Caco-2 (cell line): Measurements from ENCODE around the gene HSD11B2. TPM values are rescaled to one million over a fixed set of nuclear protein-coding genes. Genes with fewer than 3 reads are reported as not detected.

Experiments used
- BruUV-seq: library from RNA; stranded (reverse); fragments of 400-500 nt; replicated peaks from 2 replicates; lab custom pipeline; 2021; lab: Mats Ljungman, UMichigan
- CTCF ChIA-PET: fragments of 300-600 bp; sonication (Branson Sonifier 250); formaldehyde crosslinking; loops from one replicate; lab custom pipeline; 2022; ENCODE audit warnings: antibody characterized with exemption; lab: Charles Lee
- POLR2A ChIA-PET: fragments of 300-600 bp; sonication (Branson Sonifier 250); formaldehyde crosslinking; loops from one replicate; lab custom pipeline; 2022; ENCODE audit warnings: antibody characterized with exemption; lab: Charles Lee
- DNase-seq, 2 experiments: peaks; one replicate each; pipeline versions ENCODE4 v3.0.0 to v3.0.0-alpha.2; 2020 to 2022
- H3K27me3 ChIP-seq: replicated peaks from 2 replicates; pipeline ENCODE4 v1.6.0; 2011; ENCODE audit warnings: low read length; ENCODE audit not compliant: control insufficient read depth, insufficient read depth
- H3K36me3 ChIP-seq: 2 replicates; pipeline ENCODE4 v1.5.1; 2011; ENCODE audit warnings: low read length; ENCODE audit not compliant: control insufficient read depth, insufficient read depth
- H3K4me1 ChIP-seq: fragments of 250-450 bp; sonication (Bioruptor Pico); 2 replicates; pipeline ENCODE4 v1.5.1; 2020; ENCODE audit warnings: mild to moderate bottlenecking
- H3K4me3 ChIP-seq: 2 replicates; pipeline ENCODE4 v1.5.1; 2011; ENCODE audit warnings: low read depth, mild to moderate bottlenecking, control low read depth, low read length
- H3K9me3 ChIP-seq: fragments of 250-450 bp; sonication (Bioruptor Pico); 2 replicates; pipeline ENCODE4 v1.5.1; 2020; ENCODE audit warnings: mild to moderate bottlenecking, moderate library complexity
- H3K27ac Mint-ChIP-seq: one replicate; pipeline ENCODE4 v1.8.0; 2022; ENCODE audit warnings: mixed read lengths; ENCODE audit not compliant: unreplicated experiment
- H3K27me3 Mint-ChIP-seq: one replicate; pipeline ENCODE4 v1.8.0; 2022; ENCODE audit warnings: mixed read lengths; ENCODE audit not compliant: insufficient read depth, unreplicated experiment
- H3K36me3 Mint-ChIP-seq: one replicate; pipeline ENCODE4 v1.8.0; 2022; ENCODE audit warnings: mild to moderate bottlenecking, mixed read lengths; ENCODE audit not compliant: insufficient read depth, unreplicated experiment
- H3K4me1 Mint-ChIP-seq: one replicate; pipeline ENCODE4 v1.8.0; 2022; ENCODE audit warnings: low read depth, mixed read lengths; ENCODE audit not compliant: unreplicated experiment
- H3K4me3 Mint-ChIP-seq: one replicate; pipeline ENCODE4 v1.8.0; 2022; ENCODE audit warnings: mild to moderate bottlenecking, moderate library complexity, mixed read lengths; ENCODE audit not compliant: unreplicated experiment
- H3K9me3 Mint-ChIP-seq: one replicate; pipeline ENCODE4 v1.8.0; 2022; ENCODE audit warnings: mixed read lengths; ENCODE audit not compliant: unreplicated experiment
- intact Hi-C: fragments of 100-400 bp; cut with micrococcal nuclease; formaldehyde crosslinking; loops from one replicate; pipeline ENCODE4 v1.10.0; 2022; ENCODE audit not compliant: unreplicated experiment
- total RNA-seq: library from RNA; stranded (reverse); gene quantifications from 2 replicates; pipeline ENCODE4 v1.2.3, GENCODE V29; 2022
- TF ChIP-seq, protein P1 (sequence below), 2 experiments: fragments of 200-600 bp in 1 of 2; IDR thresholded peaks; 1 replicate in 1 of 2; 2 replicates in 1 of 2; pipeline versions ENCODE4 v1.5.1 to v1.8.0; 2011 to 2022; ENCODE audit warnings: antibody characterized with exemption in 1 of 2, control low read depth in 1 of 2, inconsistent platforms in 1 of 2, low read depth in 1 of 2, low read length in 1 of 2, mild to moderate bottlenecking in 1 of 2, moderate library complexity in 1 of 2; ENCODE audit not compliant: insufficient read depth in 1 of 2, severe bottlenecking in 1 of 2, unreplicated experiment in 1 of 2

The HSD11B2 gene
- total RNA-seq, 1 experiment from 2014 or later = 11.3 TPM

DNA sequence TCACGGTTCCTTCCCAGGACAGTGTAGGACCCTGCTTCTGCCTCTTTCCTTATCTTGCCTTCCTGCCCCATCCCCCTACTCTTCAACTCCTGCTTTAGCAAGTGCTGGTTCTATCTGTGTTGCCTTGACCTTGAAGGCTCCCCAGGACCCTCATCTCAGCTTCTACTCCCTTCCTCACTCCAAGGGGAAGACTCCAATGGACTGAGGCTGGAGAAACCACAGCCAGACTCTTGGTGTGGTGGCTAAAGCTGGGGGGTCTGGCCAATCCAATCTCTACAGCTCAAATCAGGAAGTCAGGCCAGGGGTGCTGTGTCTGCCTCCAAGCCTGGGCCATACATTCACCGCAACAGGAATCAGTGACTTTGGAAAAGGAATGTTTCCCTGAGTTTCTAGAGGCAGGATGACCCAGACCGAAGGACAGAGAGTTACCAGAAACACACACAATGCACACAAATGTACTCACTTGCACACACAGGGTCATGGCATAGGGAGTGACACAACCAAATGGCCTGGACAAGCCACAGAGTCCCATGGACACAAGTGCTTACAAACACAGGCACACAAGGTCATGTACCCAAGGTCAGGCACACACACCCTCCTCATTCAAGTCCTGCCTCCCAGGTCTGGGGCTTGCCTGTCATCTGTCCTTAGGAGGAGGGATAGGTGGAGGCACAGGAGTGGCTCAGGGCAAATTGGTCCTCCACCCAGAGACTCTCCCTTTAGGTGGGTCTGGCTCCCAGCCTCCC lies 1.7 kb upstream of the HSD11B2 start:
- no peak for DNase-seq
- CTCF ChIA-PET = interaction anchor here (1.4 to 1.9 kb wide), 4 partner anchors 15 to 183 kb away, joined by 3 to 8 read pairs (median 4); no protein-coding TSS in a partner anchor
- BruUV-seq = no TSS peak
- POLR2A ChIA-PET = no interaction called here
- H3K27ac Mint-ChIP-seq = no peak overlapping the region
- Histone ChIP-seq H3K36me3 (no peaks in the 10 kb centered on the region), H3K9me3 (no peaks in the 10 kb centered on the region), H3K27me3 (no peaks in the 10 kb centered on the region), H3K4me3 (no peak overlapping the region), H3K4me1 (peaks cover 24% of the 10 kb centered on the region)
- H3K4me1 Mint-ChIP-seq = peaks cover 14% of the 10 kb centered on the region
- H3K27me3 Mint-ChIP-seq = no peaks in the 10 kb centered on the region
- TF ChIP-seq, protein P1, sequence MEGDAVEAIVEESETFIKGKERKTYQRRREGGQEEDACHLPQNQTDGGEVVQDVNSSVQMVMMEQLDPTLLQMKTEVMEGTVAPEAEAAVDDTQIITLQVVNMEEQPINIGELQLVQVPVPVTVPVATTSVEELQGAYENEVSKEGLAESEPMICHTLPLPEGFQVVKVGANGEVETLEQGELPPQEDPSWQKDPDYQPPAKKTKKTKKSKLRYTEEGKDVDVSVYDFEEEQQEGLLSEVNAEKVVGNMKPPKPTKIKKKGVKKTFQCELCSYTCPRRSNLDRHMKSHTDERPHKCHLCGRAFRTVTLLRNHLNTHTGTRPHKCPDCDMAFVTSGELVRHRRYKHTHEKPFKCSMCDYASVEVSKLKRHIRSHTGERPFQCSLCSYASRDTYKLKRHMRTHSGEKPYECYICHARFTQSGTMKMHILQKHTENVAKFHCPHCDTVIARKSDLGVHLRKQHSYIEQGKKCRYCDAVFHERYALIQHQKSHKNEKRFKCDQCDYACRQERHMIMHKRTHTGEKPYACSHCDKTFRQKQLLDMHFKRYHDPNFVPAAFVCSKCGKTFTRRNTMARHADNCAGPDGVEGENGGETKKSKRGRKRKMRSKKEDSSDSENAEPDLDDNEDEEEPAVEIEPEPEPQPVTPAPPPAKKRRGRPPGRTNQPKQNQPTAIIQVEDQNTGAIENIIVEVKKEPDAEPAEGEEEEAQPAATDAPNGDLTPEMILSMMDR (IDR thresholded peaks at IDR 0.05; ENCODE audit: insufficient read depth in 1 of 2, low read depth in 1 of 2, low read length in 1 of 2, severe bottlenecking in 1 of 2, unreplicated experiment in 1 of 2) = no peak
- intact Hi-C loops = loop anchor here (2.0 kb wide), 1 partner anchor 18 kb away; no protein-coding TSS in a partner anchor
- H3K9me3 Mint-ChIP-seq = no peaks in the 10 kb centered on the region
- H3K4me3 Mint-ChIP-seq = peak overlapping the region; percentile 91
- peaks cover 11% of the 10 kb centered on the region for H3K36me3 Mint-ChIP-seq

DNA sequence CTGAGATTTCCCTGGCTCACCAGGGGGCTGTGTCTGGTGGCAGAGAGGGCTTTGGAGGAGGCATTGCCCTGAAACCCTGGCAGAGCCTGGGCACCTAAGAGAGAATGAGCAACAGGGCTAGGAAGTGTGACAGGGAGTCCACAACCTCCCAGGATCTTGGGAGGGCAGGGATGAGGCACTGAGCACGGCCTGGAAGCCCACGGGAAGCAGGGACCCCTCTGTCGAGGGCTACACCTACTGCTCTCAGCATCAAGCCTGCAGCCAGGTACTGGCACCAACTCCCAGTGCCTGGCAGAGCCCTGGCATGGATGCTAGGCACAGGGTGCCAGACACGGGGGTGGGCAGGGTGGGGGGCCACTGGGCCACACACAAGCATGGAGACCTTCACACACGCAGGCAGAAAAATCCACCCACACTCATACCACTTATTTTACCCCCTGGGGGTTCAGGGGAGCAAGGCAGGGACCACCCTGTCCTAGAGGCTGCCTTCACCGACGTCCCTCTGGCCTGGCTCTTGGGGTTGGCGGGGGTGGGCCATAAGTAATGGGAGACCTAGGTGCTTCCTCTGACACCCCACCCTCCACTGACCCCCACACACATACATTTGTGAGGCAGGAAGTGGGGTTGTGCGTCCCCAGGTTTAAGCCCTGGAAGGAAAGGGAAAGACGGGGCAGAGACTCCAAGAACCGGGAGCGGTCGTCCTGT lies 970 bp upstream of the HSD11B2 start:
- H3K4me3 ChIP-seq = peak overlapping the region; percentile 56
- H3K9me3 ChIP-seq = no peaks in the 10 kb centered on the region
- H3K4me3 Mint-ChIP-seq = peak overlapping the region; percentile 91
- peaks cover 19% of the 10 kb centered on the region for H3K4me1 ChIP-seq
- POLR2A ChIA-PET = interaction anchor here (0.7 to 1.2 kb wide), 3 partner anchors 41 to 183 kb away, joined by 5 to 12 read pairs (median 11); partner anchors contain the start of gene ATP6V0D1
- no peaks in the 10 kb centered on the region for H3K9me3 Mint-ChIP-seq
- intact Hi-C loops = loop anchor here (2.0 to 5.0 kb wide), 2 partner anchors 17 to 52 kb away; partner anchors contain the start of genes AGRP and ATP6V0D1
- H3K27ac Mint-ChIP-seq = peak overlapping the region; percentile 89
- TF ChIP-seq, protein P1 (IDR thresholded peaks at IDR 0.05; ENCODE audit: insufficient read depth in 1 of 2, low read depth in 1 of 2, low read length in 1 of 2, severe bottlenecking in 1 of 2, unreplicated experiment in 1 of 2) = no peak
- CTCF ChIA-PET = interaction anchor here (1.1 to 1.5 kb wide), 6 partner anchors 10 to 183 kb away, joined by 4 to 15 read pairs (median 6); partner anchors contain the start of gene FHOD1
- no peak for DNase-seq
- no peaks in the 10 kb centered on the region for H3K27me3 Mint-ChIP-seq
- H3K27me3 ChIP-seq = no peaks in the 10 kb centered on the region
- H3K36me3 ChIP-seq = no peaks in the 10 kb centered on the region
- no TSS peak for BruUV-seq
- H3K4me1 Mint-ChIP-seq = peaks cover 14% of the 10 kb centered on the region
- H3K36me3 Mint-ChIP-seq = peaks cover 11% of the 10 kb centered on the region

DNA sequence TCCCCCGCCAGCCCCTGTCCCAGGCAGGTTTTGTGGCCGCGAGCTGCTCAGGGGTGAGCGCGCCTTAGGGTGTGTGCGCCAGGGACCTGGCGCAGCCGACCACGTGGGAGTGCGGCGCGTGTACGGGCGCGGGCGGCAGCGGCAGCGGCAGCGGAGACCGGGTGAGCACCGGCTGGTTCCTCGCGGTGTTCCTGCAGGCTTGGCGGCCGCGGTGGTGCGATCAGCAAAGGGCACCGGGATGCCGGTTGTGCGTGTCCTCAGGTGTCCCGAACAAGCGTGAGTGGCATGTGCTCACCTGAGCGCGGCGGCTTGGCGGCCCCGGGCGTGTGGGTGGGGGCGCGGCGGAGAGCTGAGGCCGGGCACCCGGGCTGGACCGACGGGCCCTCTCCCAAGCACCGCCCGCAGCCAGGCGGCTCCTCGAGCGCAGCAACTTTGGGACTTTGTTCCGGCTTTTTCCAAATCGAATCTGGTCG lies 381 bp upstream of the HSD11B2 start:
- ChIA-PET POLR2A (interaction anchor here (0.6 to 1.2 kb wide), 9 partner anchors 12 to 184 kb away, joined by 3 to 12 read pairs (median 5); partner anchors contain the start of gene ATP6V0D1), CTCF (interaction anchor here (0.6 to 1.5 kb wide), 15 partner anchors 11 to 1470 kb away, joined by 3 to 15 read pairs (median 6); partner anchors contain the start of genes ATP6V0D1 and FHOD1)
- no peaks in the 10 kb centered on the region for H3K36me3 ChIP-seq
- peak overlapping the region; percentile 89 for H3K27ac Mint-ChIP-seq
- H3K4me3 Mint-ChIP-seq = peak overlapping the region; percentile 91
- H3K27me3 ChIP-seq = no peaks in the 10 kb centered on the region
- no peaks in the 10 kb centered on the region for H3K27me3 Mint-ChIP-seq
- peak overlapping the region; percentile 56 for H3K4me3 ChIP-seq
- H3K36me3 Mint-ChIP-seq = peaks cover 11% of the 10 kb centered on the region
- TF ChIP-seq, protein P1 (IDR thresholded peaks at IDR 0.05; ENCODE audit: insufficient read depth in 1 of 2, low read depth in 1 of 2, low read length in 1 of 2, severe bottlenecking in 1 of 2, unreplicated experiment in 1 of 2) = no peak
- H3K4me1 Mint-ChIP-seq = peaks cover 14% of the 10 kb centered on the region
- intact Hi-C loops = loop anchor here (5.0 kb wide), 1 partner anchor 52 kb away; the partner anchor contains the start of genes AGRP and ATP6V0D1
- no peaks in the 10 kb centered on the region for H3K9me3 Mint-ChIP-seq
- H3K9me3 ChIP-seq = no peaks in the 10 kb centered on the region
- BruUV-seq = TSS peak; percentile 52
- DNase-seq = peak; percentile 79 to 82
- peaks cover 19% of the 10 kb centered on the region for H3K4me1 ChIP-seq
